Neural progenitor cell (in vitro differentiated cells): ENCODE data around the gene ALDH3A1.

Experiments used
- EZH2phosphoT487 ChIP-seq: fragments of 200-600 bp; sonication (generic); IDR thresholded peaks from 2 replicates; pipeline ENCODE4 v1.6.1; 2017; ENCODE audit warnings: antibody characterized with exemption
- TF ChIP-seq, protein P1 (sequence below): fragments of 200-600 bp; sonication (generic); IDR thresholded peaks from 2 replicates; pipeline ENCODE4 v1.5.1; 2017; ENCODE audit warnings: antibody characterized with exemption, mild to moderate bottlenecking

- TF ChIP-seq, protein P1, sequence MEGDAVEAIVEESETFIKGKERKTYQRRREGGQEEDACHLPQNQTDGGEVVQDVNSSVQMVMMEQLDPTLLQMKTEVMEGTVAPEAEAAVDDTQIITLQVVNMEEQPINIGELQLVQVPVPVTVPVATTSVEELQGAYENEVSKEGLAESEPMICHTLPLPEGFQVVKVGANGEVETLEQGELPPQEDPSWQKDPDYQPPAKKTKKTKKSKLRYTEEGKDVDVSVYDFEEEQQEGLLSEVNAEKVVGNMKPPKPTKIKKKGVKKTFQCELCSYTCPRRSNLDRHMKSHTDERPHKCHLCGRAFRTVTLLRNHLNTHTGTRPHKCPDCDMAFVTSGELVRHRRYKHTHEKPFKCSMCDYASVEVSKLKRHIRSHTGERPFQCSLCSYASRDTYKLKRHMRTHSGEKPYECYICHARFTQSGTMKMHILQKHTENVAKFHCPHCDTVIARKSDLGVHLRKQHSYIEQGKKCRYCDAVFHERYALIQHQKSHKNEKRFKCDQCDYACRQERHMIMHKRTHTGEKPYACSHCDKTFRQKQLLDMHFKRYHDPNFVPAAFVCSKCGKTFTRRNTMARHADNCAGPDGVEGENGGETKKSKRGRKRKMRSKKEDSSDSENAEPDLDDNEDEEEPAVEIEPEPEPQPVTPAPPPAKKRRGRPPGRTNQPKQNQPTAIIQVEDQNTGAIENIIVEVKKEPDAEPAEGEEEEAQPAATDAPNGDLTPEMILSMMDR, result no peak
- TF ChIP-seq EZH2phosphoT487, result no peak
Measured at GRCh38 chr17:19712436-19713004, 35.6 kb downstream of the ALDH3A1 start.
